HUES6 (cell line): Measurements from ENCODE around the gene WDR91.

ENCODE experiments used
- H3K27ac ChIP-seq: 2 replicates; pipeline ENCODE4 v1.7.0; 2013; ENCODE audit warnings: low read depth, mild to moderate bottlenecking, low read length, inconsistent platforms
- H3K27me3 ChIP-seq: 2 replicates; pipeline ENCODE4 v1.6.1; 2013; ENCODE audit warnings: low read length; ENCODE audit not compliant: control insufficient read depth, insufficient read depth
- H3K36me3 ChIP-seq: 2 replicates; pipeline ENCODE4 v1.6.1; 2013; ENCODE audit warnings: low read length; ENCODE audit not compliant: control insufficient read depth, insufficient read depth
- H3K4me1 ChIP-seq: 2 replicates; pipeline ENCODE4 v1.6.1; 2013; ENCODE audit warnings: low read length; ENCODE audit not compliant: control insufficient read depth, insufficient read depth
- H3K4me3 ChIP-seq: 2 replicates; pipeline ENCODE4 v1.5.1; 2013; ENCODE audit warnings: low read depth, low read length
- H3K9ac ChIP-seq: one replicate; pipeline ENCODE4 v1.6.1; 2013; ENCODE audit warnings: mild to moderate bottlenecking, low read length
- H3K9me3 ChIP-seq: 2 replicates; pipeline ENCODE4 v1.6.1; 2013; ENCODE audit warnings: low read depth, low read length; ENCODE audit not compliant: control insufficient read depth, insufficient read depth

The WDR91 gene

DNA sequence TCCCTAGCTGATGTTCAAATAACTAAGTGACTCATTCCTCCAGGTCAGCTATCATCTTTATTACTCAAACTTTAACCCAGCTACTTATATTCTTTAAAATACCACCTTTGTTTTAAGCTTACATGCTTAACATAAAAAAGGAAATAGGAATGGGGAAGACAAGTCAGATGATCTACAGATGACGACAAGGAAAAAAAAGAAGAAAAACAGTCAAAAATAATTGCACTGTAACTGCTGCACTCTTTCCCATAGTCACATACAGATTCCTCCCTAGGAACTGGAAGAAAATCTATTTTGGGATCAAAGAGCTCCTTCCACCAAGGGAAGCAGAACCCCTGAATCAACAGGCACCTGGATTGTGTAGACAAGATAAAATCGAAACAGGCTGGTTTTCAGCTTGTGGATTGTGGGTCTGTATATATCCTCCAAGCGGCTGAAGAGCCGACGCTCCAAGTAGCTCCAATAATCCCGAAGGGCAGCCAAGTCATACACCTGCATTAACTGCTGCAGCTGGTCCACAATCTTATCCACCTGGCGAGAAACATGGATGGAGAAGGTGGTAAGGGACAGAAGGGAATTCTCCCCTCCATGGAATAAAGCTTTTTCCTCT, 2.0 kb downstream of the WDR91 start:
- peaks cover 7% of the 10 kb centered on the region for H3K36me3 ChIP-seq
- peaks cover 9% of the 10 kb centered on the region for H3K27me3 ChIP-seq
- H3K27ac ChIP-seq: no peak overlapping the region
- no peaks in the 10 kb centered on the region for H3K9me3 ChIP-seq
- peaks cover 11% of the 10 kb centered on the region; the same call in 1 of the 2 replicates for H3K4me1 ChIP-seq
- H3K9ac ChIP-seq: no peak overlapping the region
- no peak overlapping the region for H3K4me3 ChIP-seq

DNA sequence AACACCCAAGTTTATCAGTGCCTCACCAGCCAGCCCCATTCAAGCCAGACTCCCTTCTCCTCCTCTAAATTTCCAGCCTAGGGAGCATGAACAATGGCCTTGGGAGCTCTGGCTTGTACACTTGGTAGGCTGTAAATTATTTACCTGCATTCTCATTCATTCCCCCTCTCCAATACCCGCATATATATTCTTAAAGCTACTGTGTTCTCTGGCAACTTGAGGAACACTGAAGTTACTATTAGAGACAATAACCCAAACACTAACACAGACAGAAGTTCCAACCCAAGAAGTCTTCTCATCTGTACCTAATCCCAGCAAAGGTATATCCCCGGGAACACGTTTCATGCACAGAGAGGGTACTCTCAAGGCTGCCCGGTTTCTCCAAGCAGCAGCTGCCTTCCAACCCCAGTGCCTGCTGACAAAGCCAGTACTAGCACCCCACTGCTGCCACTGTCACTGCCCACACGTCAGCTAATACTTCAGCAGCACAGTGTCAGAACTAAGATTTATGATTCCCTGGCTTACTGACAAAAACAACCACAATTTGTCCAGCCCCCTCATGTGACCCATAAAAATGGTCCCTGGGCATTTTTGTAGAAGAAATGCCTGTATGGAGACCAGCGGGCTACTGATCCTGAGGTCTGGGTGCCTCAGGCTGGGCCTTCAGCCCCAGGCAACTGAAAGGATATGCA, 3.1 kb downstream of the WDR91 start:
- Histone ChIP-seq H3K4me1 (peaks cover 6% of the 10 kb centered on the region; the same call in 1 of the 2 replicates), H3K36me3 (peaks cover 15% of the 10 kb centered on the region), H3K27ac (no peak overlapping the region), H3K4me3 (no peak overlapping the region), H3K9ac (no peak overlapping the region), H3K27me3 (peaks cover 9% of the 10 kb centered on the region), H3K9me3 (no peaks in the 10 kb centered on the region)

DNA sequence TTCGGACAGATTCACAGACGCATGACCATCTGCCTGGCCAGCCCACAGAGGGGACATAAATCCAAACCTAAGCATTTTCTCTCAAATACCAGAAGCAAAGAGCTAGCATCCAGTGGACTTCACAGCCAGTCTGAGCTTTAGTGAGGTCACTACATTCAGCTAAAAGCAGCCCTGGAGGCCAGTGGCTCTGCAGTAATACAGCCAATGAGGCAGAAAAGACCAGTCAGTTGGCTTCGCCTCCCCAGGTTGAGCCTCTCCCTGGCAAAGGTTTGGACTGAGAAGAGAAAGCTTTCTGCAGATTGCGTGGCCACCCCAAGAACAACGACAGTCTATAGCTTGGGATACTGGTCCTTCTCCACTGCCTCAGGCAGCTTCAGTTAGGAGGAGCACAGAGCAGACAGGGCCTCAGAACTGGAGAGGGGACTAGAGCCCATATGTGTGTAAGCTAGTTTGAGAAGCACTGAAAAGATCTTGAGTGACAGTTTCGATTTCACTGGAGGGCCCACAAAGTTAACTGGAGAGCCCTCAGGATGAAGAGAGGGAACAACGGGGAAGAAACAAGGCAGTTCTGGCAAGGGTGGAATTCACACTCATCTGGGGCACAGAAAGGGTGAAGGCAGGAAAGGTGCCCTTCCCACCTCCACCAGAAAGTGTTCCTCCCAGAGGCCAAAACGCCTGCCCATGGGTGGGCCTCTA, 3.8 kb downstream of the WDR91 start:
- Histone ChIP-seq H3K9me3 (no peaks in the 10 kb centered on the region), H3K27me3 (peaks cover 9% of the 10 kb centered on the region), H3K27ac (no peak overlapping the region), H3K36me3 (peaks cover 15% of the 10 kb centered on the region), H3K9ac (no peak overlapping the region), H3K4me1 (peaks cover 6% of the 10 kb centered on the region; the same call in 1 of the 2 replicates), H3K4me3 (no peak overlapping the region)

DNA sequence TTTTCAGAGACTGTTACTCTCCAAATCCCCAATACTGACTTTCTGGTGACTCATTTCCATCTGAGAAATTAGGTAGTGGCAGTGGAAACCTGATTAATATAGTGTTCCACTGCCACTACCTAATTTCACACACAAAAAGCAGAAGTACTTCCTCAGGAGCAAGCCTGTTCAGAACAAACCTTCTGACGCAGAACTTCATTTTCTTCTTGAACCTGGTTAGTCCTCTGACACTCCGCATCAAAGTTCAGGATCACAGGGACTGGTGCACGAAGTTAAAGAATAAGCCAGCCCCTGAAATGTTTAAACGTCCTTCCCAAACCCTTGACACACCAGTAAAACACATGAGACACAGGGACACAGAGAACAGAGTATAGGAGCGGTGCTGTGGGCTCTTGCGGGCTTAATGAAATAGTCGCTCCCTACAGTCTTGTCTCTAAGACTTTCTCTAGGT, 4.4 kb downstream of the WDR91 start:
- peaks cover 9% of the 10 kb centered on the region for H3K27me3 ChIP-seq
- H3K9ac ChIP-seq: no peak overlapping the region
- H3K9me3 ChIP-seq: no peaks in the 10 kb centered on the region
- peaks cover 15% of the 10 kb centered on the region for H3K36me3 ChIP-seq
- no peak overlapping the region for H3K27ac ChIP-seq
- peaks cover 6% of the 10 kb centered on the region; the same call in 1 of the 2 replicates for H3K4me1 ChIP-seq
- H3K4me3 ChIP-seq: no peak overlapping the region

DNA sequence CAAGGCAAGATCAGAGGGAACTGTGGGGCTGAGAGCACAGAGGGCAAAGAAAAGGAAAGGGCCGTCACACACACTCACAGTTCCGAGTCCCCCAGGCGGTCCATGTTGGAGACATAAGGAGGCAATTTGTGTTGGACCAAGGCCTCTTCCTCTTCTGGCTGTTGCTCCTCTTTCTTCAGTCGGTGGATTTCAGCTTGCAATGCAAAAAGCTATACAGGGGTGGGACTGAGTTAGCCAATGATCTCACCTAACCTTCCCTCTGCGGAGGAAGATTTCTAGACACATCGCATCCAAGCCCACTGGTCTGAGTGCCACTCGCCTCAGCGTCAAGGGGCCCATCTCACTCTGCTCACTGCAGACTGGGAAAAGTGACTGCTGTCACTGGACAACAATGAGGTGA, 5.5 kb downstream of the WDR91 start:
- peaks cover 6% of the 10 kb centered on the region; the same call in 1 of the 2 replicates for H3K4me1 ChIP-seq
- no peaks in the 10 kb centered on the region for H3K9me3 ChIP-seq
- peaks cover 20% of the 10 kb centered on the region for H3K36me3 ChIP-seq
- H3K27ac ChIP-seq: no peak overlapping the region
- no peak overlapping the region for H3K9ac ChIP-seq
- peaks cover 7% of the 10 kb centered on the region for H3K27me3 ChIP-seq
- H3K4me3 ChIP-seq: no peak overlapping the region

DNA sequence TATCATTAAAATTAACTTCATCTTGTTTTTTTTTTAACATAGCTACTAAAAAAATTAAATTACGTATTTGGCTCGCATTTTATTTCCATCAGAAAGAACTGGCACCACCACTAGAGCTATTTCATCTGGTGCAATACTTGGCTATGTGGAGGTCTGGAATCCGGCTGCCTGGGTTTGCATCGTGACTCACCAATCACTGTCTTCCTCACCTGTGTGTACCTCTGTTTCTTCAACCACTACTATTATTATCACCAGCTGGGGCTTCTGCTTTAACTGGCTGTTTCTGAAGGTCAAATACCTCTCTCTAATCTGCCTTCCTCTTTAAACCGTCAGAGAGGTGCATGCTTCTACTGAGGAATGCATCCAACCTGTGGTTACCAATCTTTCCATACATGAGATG, 6.5 kb downstream of the WDR91 start:
- no peak overlapping the region for H3K4me3 ChIP-seq
- H3K9ac ChIP-seq: no peak overlapping the region
- peaks cover 20% of the 10 kb centered on the region for H3K36me3 ChIP-seq
- H3K4me1 ChIP-seq: no peaks in the 10 kb centered on the region
- H3K27ac ChIP-seq: no peak overlapping the region
- H3K9me3 ChIP-seq: no peaks in the 10 kb centered on the region
- no peaks in the 10 kb centered on the region for H3K27me3 ChIP-seq

DNA sequence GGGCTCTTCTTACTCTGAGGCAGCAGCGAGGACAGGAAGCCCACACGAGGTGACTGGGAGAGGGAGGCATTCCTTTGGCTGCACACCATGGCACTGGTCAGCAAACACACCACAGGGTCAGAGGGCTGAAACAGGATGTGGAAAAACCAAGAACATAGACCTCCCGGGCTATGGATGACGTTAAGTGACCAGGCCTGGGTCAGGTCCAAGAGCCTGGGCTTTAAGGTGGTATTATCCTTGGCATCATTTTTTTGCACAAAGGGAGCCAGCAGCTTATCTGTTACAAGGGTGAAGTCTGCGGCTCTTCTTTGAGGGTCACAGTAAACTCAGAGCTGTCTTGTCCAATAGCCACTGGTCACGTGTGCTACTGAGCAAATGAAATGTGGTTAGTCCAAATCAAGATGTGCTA, 7.0 kb downstream of the WDR91 start:
- Histone ChIP-seq H3K4me1 (peaks cover 3% of the 10 kb centered on the region; the same call in 1 of the 2 replicates), H3K36me3 (peaks cover 24% of the 10 kb centered on the region), H3K9me3 (no peaks in the 10 kb centered on the region), H3K4me3 (no peak overlapping the region), H3K27me3 (no peaks in the 10 kb centered on the region), H3K27ac (no peak overlapping the region), H3K9ac (no peak overlapping the region)

DNA sequence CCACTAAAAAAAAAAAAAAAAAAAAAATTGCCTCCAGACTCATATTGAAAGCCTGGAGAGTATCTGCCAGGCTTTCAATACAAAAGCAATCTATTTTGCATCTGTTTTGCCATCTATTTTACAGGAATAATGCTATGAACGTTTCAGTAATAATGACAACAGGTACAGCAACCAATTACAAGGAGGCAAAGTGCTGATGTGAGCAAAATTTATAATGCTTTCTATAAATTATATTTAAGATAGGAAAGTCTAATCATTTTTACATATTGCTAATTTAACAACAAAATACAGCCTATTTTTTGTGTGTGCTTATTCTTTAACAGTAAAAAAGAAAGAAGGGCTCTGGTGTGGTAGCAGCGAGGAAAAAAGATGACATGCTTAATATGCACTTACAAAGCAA, 10.0 kb downstream of the WDR91 start:
- Histone ChIP-seq H3K4me1 (peaks cover 3% of the 10 kb centered on the region; the same call in 1 of the 2 replicates), H3K27ac (no peak overlapping the region), H3K27me3 (no peaks in the 10 kb centered on the region), H3K9ac (no peak overlapping the region), H3K36me3 (peaks cover 41% of the 10 kb centered on the region), H3K9me3 (no peaks in the 10 kb centered on the region), H3K4me3 (no peak overlapping the region)

DNA sequence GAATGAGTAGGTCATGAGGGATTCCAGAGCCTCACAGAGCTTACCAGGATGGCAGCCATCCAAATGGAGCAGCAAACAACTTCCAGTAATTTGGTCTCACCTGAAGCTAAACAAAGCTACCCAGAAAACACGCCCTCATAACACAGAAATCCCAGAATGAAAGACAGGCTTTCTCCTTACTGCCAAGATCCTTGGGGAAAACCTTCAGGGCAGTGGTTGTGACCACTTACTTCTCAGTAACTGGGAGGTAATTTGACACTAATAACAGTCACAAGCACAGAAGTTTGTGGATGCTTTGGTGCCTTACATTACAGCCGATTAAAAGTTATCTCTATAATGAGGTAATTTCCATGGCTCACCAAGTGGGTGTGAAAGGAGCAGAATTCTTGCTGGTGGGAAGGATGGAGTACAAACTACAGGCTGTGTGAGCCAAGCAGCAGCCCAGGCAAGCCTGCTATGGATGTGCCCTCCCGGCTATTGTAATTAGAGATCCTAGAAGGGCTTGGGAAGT, 10.4 kb downstream of the WDR91 start:
- H3K36me3 ChIP-seq: peaks cover 43% of the 10 kb centered on the region
- H3K9me3 ChIP-seq: no peaks in the 10 kb centered on the region
- H3K27ac ChIP-seq: no peak overlapping the region
- H3K27me3 ChIP-seq: no peaks in the 10 kb centered on the region
- peaks cover 3% of the 10 kb centered on the region; the same call in 1 of the 2 replicates for H3K4me1 ChIP-seq
- H3K4me3 ChIP-seq: no peak overlapping the region
- no peak overlapping the region for H3K9ac ChIP-seq

DNA sequence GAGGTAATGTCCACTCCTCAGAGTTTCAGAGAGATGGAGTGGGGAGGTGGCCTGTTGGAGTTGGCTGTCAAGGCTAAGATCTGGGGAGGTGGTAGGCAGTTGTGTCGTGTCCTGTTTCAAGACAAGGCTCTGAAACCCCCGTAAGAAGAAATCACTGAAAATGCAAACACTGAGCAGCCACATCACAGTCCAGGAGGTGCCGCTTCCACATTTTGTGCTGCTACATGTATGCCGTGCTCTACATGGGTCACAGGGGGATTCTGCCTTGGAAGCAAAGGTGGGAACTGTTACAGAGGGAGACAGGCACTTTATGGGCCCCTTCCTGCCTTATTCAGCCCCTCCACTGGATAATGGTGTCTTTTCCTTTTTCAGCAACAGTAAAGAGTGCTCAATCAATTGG, 11.9 kb downstream of the WDR91 start:
- Histone ChIP-seq H3K9me3 (no peaks in the 10 kb centered on the region), H3K36me3 (peaks cover 38% of the 10 kb centered on the region)

More for the DNA sequence above, 11.9 kb downstream of the WDR91 start:
- H3K27me3 ChIP-seq: no peaks in the 10 kb centered on the region
- H3K27ac ChIP-seq: no peak overlapping the region
- H3K4me1 ChIP-seq: peaks cover 3% of the 10 kb centered on the region; the same call in 1 of the 2 replicates
- H3K4me3 ChIP-seq: no peak overlapping the region
- H3K9ac ChIP-seq: no peak overlapping the region
